Progenitor cell of endocrine pancreas (in vitro differentiated cells): ENCODE measurements around the gene TRMT61A. TPM values are rescaled to one million over a fixed set of nuclear protein-coding genes. Genes with fewer than 3 reads are reported as not detected.

Source experiments
- DNase-seq: peaks from one replicate; pipeline ENCODE4 v3.0.0; 2021; ENCODE audit warnings: low spot score; ENCODE audit not compliant: unreplicated experiment
- H3K27ac Mint-ChIP-seq: 2 replicates; pipeline ENCODE4 v1.8.0; 2021; ENCODE audit warnings: mild to moderate bottlenecking, moderate library complexity, mixed read lengths
- H3K27me3 Mint-ChIP-seq: 2 replicates; pipeline ENCODE4 v1.8.0; 2021; ENCODE audit warnings: mixed read lengths
- H3K36me3 Mint-ChIP-seq: 2 replicates; pipeline ENCODE4 v1.8.0; 2022; ENCODE audit warnings: mixed read lengths; ENCODE audit not compliant: insufficient read depth
- H3K4me1 Mint-ChIP-seq: 2 replicates; pipeline ENCODE4 v1.8.0; 2021; ENCODE audit warnings: low read depth, mixed read lengths
- H3K4me3 Mint-ChIP-seq: 2 replicates; pipeline ENCODE4 v1.8.0; 2021; ENCODE audit warnings: low read depth, mild to moderate bottlenecking, moderate library complexity, mixed read lengths
- H3K9me3 Mint-ChIP-seq: 2 replicates; pipeline ENCODE4 v1.8.0; 2021; ENCODE audit warnings: low read depth, mixed read lengths
- CTCF ChIP-seq: fragments of 200-600 bp; sonication (generic); IDR thresholded peaks from one replicate; pipeline ENCODE4 v1.5.0; 2021; ENCODE audit warnings: antibody characterized with exemption, mild to moderate bottlenecking; ENCODE audit not compliant: unreplicated experiment
- total RNA-seq: library from RNA; stranded (reverse); gene quantifications from 2 replicates; pipeline ENCODE4 v1.2.1, GENCODE V29; 2021

TRMT61A gene
- total RNA-seq, 1 donor from 2014 or later, result 10.3 TPM

DNA sequence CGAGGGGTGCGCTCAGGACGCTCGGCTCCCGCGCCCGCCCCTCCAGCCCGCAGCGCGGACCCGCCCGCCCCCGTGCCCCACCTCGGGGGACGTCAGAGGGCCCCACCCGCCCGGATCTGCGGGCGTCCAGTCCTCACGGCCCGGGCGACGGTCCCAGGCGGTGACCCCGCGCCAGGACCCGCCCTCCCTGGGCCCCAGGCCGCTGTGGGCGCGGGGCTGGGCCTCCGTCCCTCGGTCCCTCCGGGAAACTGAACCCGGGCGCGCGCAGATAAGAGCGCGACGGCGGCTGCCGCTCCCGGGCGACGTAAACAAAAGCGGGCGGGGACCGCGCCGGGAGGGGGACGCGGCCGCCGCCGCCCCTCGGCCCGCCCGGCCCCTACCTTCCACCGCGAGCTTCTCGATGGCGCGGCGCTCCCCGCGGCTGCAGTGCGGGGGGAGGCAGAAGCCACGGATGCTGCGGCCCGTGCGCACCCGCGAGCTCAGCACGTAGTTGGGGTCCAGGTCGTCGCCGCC is 7.5 kb upstream of the TRMT61A start:
- Mint-ChIP-seq H3K4me3 (peak overlapping the region; percentile 66), H3K27me3 (no peaks in the 10 kb centered on the region), H3K36me3 (peaks cover 9% of the 10 kb centered on the region), H3K27ac (no peak overlapping the region), H3K4me1 (peaks cover 35% of the 10 kb centered on the region), H3K9me3 (no peaks in the 10 kb centered on the region)
- no peak for DNase-seq
- no peak for TF ChIP-seq CTCF

GRCh38 chr14:103521951-103522563 is 6.9 kb upstream of the TRMT61A start:
- no peak for TF ChIP-seq CTCF
- H3K27me3 Mint-ChIP-seq, result no peaks in the 10 kb centered on the region
- no peak for DNase-seq
- peak overlapping the region; percentile 78 for H3K4me3 Mint-ChIP-seq
- peak overlapping the region; percentile 81 for H3K27ac Mint-ChIP-seq
- H3K4me1 Mint-ChIP-seq, result peaks cover 38% of the 10 kb centered on the region
- no peaks in the 10 kb centered on the region for H3K9me3 Mint-ChIP-seq
- peaks cover 9% of the 10 kb centered on the region for H3K36me3 Mint-ChIP-seq

DNA sequence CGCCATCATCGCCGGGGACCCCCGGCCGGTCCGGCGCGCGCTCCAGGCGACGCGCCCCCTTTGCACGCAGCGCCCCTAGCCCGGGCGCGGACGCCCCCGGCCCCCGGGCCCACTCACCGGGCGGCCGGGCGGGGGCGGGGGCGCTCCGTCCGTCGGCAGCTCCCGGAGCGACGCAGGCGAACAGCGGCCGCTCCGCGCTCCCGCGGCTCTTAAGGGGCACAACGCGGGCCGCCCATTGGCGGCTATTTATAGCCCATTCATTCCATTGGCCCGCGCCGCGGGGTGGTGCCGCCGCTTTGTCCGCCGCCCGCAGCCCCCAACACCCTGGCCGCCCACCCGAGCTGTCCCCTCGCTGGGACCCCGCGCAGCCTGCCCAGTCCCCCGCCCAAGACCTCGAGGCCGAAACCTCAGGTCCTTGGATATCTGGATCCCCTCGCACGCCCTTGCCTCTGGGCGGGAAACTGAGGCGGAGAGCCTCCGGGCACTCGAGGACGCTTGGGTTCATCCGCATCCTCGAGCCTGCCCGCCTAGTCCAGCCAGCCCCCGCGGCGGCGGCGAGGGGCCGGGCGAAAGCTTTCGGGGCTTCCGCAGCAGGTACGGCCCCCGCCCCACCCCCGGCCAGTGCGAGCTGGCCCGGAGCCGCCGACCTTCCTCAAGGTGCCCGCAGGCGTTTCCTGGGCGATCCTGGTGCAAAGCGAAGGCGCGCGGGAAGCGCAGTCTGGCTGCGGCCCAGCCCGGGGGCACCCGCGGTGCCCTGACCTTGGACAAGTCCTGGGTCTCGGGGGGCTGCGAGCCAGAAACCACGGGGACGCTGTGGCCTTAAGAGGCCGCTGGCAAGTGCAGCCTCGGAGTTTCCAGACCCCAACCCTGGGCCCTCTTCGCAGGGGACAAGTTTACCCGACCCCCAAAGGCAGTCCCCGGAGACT is 6.1 kb upstream of the TRMT61A start, which contains the start of gene CKB:
Gene CKB, minus strand, starts transcription at position 182 of the 926 bp plus-strand sequence. CDS start 337 bp downstream, outside the sequence.
- Mint-ChIP-seq H3K27ac (peak within 1 kb of the TSS; percentile 90), H3K9me3 (no peaks in the 10 kb centered on the region), H3K4me1 (peaks cover 43% of the 10 kb centered on the region), H3K4me3 (peak within 1 kb of the TSS; percentile 78), H3K27me3 (no peaks in the 10 kb centered on the region), H3K36me3 (peaks cover 8% of the 10 kb centered on the region)
- TF ChIP-seq CTCF, result no peak
- DNase-seq, result peak; percentile 59

DNA sequence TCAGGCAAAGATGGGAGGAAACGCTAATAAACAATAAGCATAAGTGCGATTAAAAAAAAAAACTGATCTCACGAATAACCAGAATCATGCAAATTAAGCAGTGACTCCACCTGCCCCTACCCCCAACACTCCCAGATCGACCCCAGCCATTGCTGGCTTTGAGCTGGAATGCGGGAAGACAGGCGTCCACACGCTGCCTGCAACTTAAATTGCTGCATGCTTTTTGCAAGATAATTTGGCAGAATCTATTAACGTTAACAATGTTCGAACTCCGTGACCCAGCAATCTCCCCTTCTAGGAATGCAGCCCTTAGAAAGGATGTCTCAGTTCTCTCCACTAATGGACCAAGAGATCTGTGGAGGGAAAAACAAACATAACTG is 5.4 kb upstream of the TRMT61A start:
- Mint-ChIP-seq H3K27ac (peak overlapping the region; percentile 90), H3K27me3 (no peaks in the 10 kb centered on the region), H3K4me3 (peak overlapping the region; percentile 65), H3K9me3 (no peaks in the 10 kb centered on the region), H3K36me3 (peaks cover 8% of the 10 kb centered on the region), H3K4me1 (peaks cover 47% of the 10 kb centered on the region)
- no peak for TF ChIP-seq CTCF
- DNase-seq, result no peak
